ENCODE results near the gene ODAD2. TPM values are rescaled to one million over a fixed set of nuclear protein-coding genes. Genes with fewer than 3 reads are reported as not detected.

ODAD2 gene
- total RNA-seq, 4 donors from 2014 or later: 0.19 to 0.29 TPM; not detected in 2

DNA sequence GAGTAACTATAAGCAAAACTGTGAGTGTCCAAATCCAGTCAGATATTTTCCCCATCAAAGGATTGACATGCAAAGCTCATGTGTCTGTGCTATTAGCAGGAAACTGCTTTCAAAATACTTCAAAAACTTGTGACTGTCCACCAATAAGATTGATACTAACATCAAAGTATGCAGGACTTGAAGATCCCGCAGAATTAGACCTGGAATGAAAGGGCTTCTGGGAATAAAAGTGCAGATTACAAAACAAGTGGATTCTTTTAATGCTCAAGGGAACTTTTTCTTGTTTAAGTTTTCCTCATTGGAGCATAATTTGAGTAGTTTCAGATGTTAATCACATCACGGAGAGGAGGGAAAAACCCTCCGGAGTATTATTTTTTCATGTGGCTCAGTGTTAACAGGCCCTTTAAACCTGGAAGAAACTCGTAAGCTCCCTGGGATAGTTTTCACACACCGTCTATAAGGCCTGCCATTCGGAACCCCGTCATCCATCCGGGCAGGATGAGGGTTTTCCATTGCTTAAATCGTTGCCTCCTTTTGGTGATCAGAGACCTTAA is 219.3 kb downstream of the ODAD2 start:
- peak overlapping the region in 1 of 4 donors; percentile 9 for H3K27ac ChIP-seq
- peaks cover 0 to 5% (median 0%) of the 10 kb centered on the region in 3 donors for H3K9me3 ChIP-seq
- TF ChIP-seq CTCF (IDR thresholded peaks at IDR 0.05) (no peak), POLR2A (IDR thresholded peaks at IDR 0.05) (no peak)
- WGBS, 2 donors: 77 to 78% methylated on average over 9 of the region's 9 CpGs
- no peaks in the 10 kb centered on the region for H3K36me3 ChIP-seq
- no peaks in the 10 kb centered on the region for H3K4me1 ChIP-seq
- H3K27me3 ChIP-seq: peaks cover 0 to 15% (median 0%) of the 10 kb centered on the region in 4 donors
- intact Hi-C loops (cut with DNase I): no loop called here
- DNase-seq: no peak
- no peak overlapping the region for H3K4me3 ChIP-seq

DNA sequence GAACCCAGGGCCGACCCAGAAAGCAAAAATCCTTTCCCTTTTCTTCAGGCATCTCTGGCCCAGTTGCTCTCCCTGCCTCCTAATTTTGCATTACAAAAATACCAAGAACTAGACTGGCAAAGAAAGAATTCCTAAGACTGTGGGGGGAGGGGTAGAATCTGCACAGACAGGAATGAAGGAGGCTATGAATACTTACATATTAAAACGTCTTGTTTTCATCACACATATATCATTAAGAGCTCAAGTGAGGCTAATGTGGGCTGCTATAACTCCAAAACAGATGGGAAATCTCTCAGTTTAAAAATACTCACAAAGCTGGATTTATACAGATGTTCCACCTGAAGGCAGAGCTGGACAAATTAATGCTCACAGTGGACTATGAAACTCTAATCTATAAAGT is 224.0 kb downstream of the ODAD2 start:
- intact Hi-C loops (cut with DNase I): no loop called here

DNA sequence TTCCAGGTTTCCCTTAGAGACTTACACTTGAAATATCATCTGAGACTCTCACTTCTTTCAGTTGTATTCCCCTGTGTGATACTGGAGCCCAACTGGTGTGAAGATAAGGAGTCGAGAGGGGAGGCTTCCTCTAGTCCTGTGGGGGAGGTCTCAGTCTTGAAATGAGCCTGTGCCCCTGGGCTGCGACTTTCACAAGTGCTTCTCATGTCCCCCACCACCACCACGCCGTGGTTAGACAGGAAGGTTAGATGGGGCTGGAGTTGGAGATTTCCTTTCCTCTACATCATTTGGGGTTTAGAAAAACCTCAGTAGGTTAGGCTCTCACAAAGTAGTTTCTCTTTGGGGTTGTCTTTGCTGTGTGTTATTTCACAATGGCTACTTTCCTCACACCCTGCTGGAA is 227.6 kb downstream of the ODAD2 start:
- Histone ChIP-seq H3K4me3 (no peak overlapping the region), H3K27ac (no peak overlapping the region), H3K9me3 (no peaks in the 10 kb centered on the region), H3K27me3 (peaks cover 0 to 20% (median 0%) of the 10 kb centered on the region in 4 donors), H3K36me3 (no peaks in the 10 kb centered on the region), H3K4me1 (no peaks in the 10 kb centered on the region)
- WGBS, 2 donors: 47 to 53% methylated on average over 3 to 4 of the region's 4 CpGs
- intact Hi-C loops (cut with DNase I): no loop called here
- no peak for DNase-seq
- TF ChIP-seq POLR2A (IDR thresholded peaks at IDR 0.05) (no peak), CTCF (IDR thresholded peaks at IDR 0.05) (no peak)

More for the DNA sequence above, 224.0 kb downstream of the ODAD2 start:
- TF ChIP-seq POLR2A (IDR thresholded peaks at IDR 0.05) (no peak), CTCF (IDR thresholded peaks at IDR 0.05) (no peak)
- Histone ChIP-seq H3K27me3 (peaks cover 0 to 25% (median 0%) of the 10 kb centered on the region in 4 donors), H3K36me3 (no peaks in the 10 kb centered on the region), H3K4me3 (no peak overlapping the region), H3K9me3 (no peaks in the 10 kb centered on the region), H3K27ac (no peak overlapping the region), H3K4me1 (no peaks in the 10 kb centered on the region)
- WGBS, 2 donors: 29 to 45% methylated on average over 2 of the region's 2 CpGs
- DNase-seq: no peak

DNA sequence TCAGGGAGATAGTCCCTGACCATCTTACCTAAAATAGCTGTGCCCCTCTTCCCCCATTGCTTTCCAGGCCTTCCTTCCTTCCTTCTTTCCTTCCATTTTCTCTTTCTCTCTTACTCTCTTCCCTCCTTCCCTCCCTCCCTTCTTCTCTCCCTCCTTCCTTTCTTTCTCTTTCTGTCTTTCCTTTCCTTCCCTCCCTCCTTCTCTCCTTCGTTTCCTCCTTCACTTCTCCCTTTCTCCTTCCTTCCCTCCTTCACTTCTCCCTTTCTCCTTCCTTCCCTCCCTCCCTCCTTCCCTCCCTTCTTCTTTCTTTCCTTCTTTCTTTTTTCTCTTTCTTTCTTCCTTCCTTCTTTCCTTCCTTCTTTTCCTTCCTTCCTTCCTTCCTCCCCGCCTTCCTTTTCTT is 228.7 kb downstream of the ODAD2 start:
- H3K4me1 ChIP-seq: no peaks in the 10 kb centered on the region
- H3K9me3 ChIP-seq: no peaks in the 10 kb centered on the region
- 78 to 90% methylated on average over 2 of the region's 2 CpGs for WGBS, 2 donors
- H3K4me3 ChIP-seq: no peak overlapping the region
- no peaks in the 10 kb centered on the region for H3K36me3 ChIP-seq
- no peak overlapping the region for H3K27ac ChIP-seq
- intact Hi-C loops (cut with DNase I): no loop called here
- H3K27me3 ChIP-seq: peaks cover 0 to 15% (median 0%) of the 10 kb centered on the region in 4 donors
- DNase-seq: no peak
- TF ChIP-seq POLR2A (IDR thresholded peaks at IDR 0.05) (no peak), CTCF (IDR thresholded peaks at IDR 0.05) (no peak)

Small RNA genes lying within 50 kb of the gene (small RNA-seq; reads per million reads assigned to genes)
- 0 reads per million in 4 donors for gene MRPS21P5
- gene RN7SKP132: 0 reads per million in 4 donors

All from esophagus squamous epithelium (tissue), 5 donors.